ENCODE measurements around the gene POLR2B. TPM values are rescaled to one million over a fixed set of nuclear protein-coding genes. Genes with fewer than 3 reads are reported as not detected.
"Not testable (repeated sequence)": the region's sequence is repeated elsewhere in the genome, so short reads cannot be mapped to it uniquely, and the experiment has no call there.

POLR2B gene
- 99.2 and 102 TPM in 2 replicates for total RNA-seq

- peaks cover 46% of the 10 kb centered on the region for H4K20me1 ChIP-seq (ENCODE audit: insufficient read depth, low read length)
- H3K4me2 ChIP-seq (ENCODE audit: insufficient read depth, low read length): peak within 1 kb of the TSS; percentile 92
- H2AFZ ChIP-seq (ENCODE audit: low read length): peak within 1 kb of the TSS; percentile 94
- H3K9me3 ChIP-seq (ENCODE audit: low read depth, low read length): no peaks in the 10 kb centered on the region
- H3K27ac ChIP-seq (ENCODE audit: low read depth, low read length): peak within 1 kb of the TSS; percentile 94
- TF ChIP-seq CTCF (IDR thresholded peaks at IDR 0.05; ENCODE audit: extremely low read depth, low read depth, low read length): no peak
- H3K4me1 ChIP-seq (ENCODE audit: insufficient read depth, low read length): peaks cover 17% of the 10 kb centered on the region
- peaks cover under 1% of the 10 kb centered on the region for H3K36me3 ChIP-seq (ENCODE audit: insufficient read depth, low read length)
- H3K27me3 ChIP-seq (ENCODE audit: insufficient read depth, low read length): no peaks in the 10 kb centered on the region
- peak within 1 kb of the TSS; percentile 93 for H3K4me3 ChIP-seq (ENCODE audit: insufficient read depth, low read length)
- DNase-seq (ENCODE audit: insufficient read length, low spot score, missing footprints): peak; percentile 92
- H3K79me2 ChIP-seq (ENCODE audit: insufficient read depth, low read length): peaks cover 85% of the 10 kb centered on the region
Measured at GRCh38 chr4:56978750-56979303, at the start of gene POLR2B. Gene POLR2B (plus strand): TSS chr4:56978896. CDS start chr4:56978986, 90 bp downstream.

- H4K20me1 ChIP-seq (ENCODE audit: insufficient read depth, low read length): no peaks in the 10 kb centered on the region
- peaks cover 27% of the 10 kb centered on the region for H3K36me3 ChIP-seq (ENCODE audit: insufficient read depth, low read length)
- no peaks in the 10 kb centered on the region for H3K4me1 ChIP-seq (ENCODE audit: insufficient read depth, low read length)
- H3K9me3 ChIP-seq (ENCODE audit: low read depth, low read length): no peaks in the 10 kb centered on the region
- DNase-seq (ENCODE audit: insufficient read length, low spot score, missing footprints): no peak
- H3K27me3 ChIP-seq (ENCODE audit: insufficient read depth, low read length): no peaks in the 10 kb centered on the region
- no peak overlapping the region for H2AFZ ChIP-seq (ENCODE audit: low read length)
- H3K79me2 ChIP-seq (ENCODE audit: insufficient read depth, low read length): peaks cover 20% of the 10 kb centered on the region
- no peak overlapping the region for H3K4me3 ChIP-seq (ENCODE audit: insufficient read depth, low read length)
- no peak for TF ChIP-seq CTCF (IDR thresholded peaks at IDR 0.05; ENCODE audit: extremely low read depth, low read depth, low read length)
- no peak overlapping the region for H3K4me2 ChIP-seq (ENCODE audit: insufficient read depth, low read length)
- H3K27ac ChIP-seq (ENCODE audit: low read depth, low read length): no peak overlapping the region
Measured at GRCh38 chr4:56930638-56931037, 48.1 kb upstream of the POLR2B start.

GRCh38 chr4:56931924-56932323, 46.8 kb upstream of the POLR2B start:
- H3K27ac ChIP-seq (ENCODE audit: low read depth, low read length): no peak overlapping the region
- DNase-seq (ENCODE audit: insufficient read length, low spot score, missing footprints): no peak
- no peaks in the 10 kb centered on the region for H3K9me3 ChIP-seq (ENCODE audit: low read depth, low read length)
- no peaks in the 10 kb centered on the region for H4K20me1 ChIP-seq (ENCODE audit: insufficient read depth, low read length)
- no peak overlapping the region for H3K4me2 ChIP-seq (ENCODE audit: insufficient read depth, low read length)
- H3K4me3 ChIP-seq (ENCODE audit: insufficient read depth, low read length): no peak overlapping the region
- H3K36me3 ChIP-seq (ENCODE audit: insufficient read depth, low read length): peaks cover 27% of the 10 kb centered on the region
- peaks cover 3% of the 10 kb centered on the region for H3K4me1 ChIP-seq (ENCODE audit: insufficient read depth, low read length)
- no peak overlapping the region for H2AFZ ChIP-seq (ENCODE audit: low read length)
- TF ChIP-seq CTCF (IDR thresholded peaks at IDR 0.05; ENCODE audit: extremely low read depth, low read depth, low read length): no peak
- peaks cover 20% of the 10 kb centered on the region for H3K79me2 ChIP-seq (ENCODE audit: insufficient read depth, low read length)
- H3K27me3 ChIP-seq (ENCODE audit: insufficient read depth, low read length): no peaks in the 10 kb centered on the region

GRCh38 chr4:56937262-56937661, 41.4 kb upstream of the POLR2B start:
- H2AFZ ChIP-seq (ENCODE audit: low read length): no peak overlapping the region
- H3K27me3 ChIP-seq (ENCODE audit: insufficient read depth, low read length): no peaks in the 10 kb centered on the region
- peak overlapping the region; percentile 24 for H3K4me3 ChIP-seq (ENCODE audit: insufficient read depth, low read length)
- H3K9me3 ChIP-seq (ENCODE audit: low read depth, low read length): no peaks in the 10 kb centered on the region
- peaks cover 3% of the 10 kb centered on the region for H3K36me3 ChIP-seq (ENCODE audit: insufficient read depth, low read length)
- H3K27ac ChIP-seq (ENCODE audit: low read depth, low read length): peak overlapping the region; percentile 31
- DNase-seq (ENCODE audit: insufficient read length, low spot score, missing footprints): peak; percentile 89
- peak overlapping the region; percentile 44 for H3K4me2 ChIP-seq (ENCODE audit: insufficient read depth, low read length)
- peaks cover 3% of the 10 kb centered on the region for H3K79me2 ChIP-seq (ENCODE audit: insufficient read depth, low read length)
- no peaks in the 10 kb centered on the region for H4K20me1 ChIP-seq (ENCODE audit: insufficient read depth, low read length)
- no peak for TF ChIP-seq CTCF (IDR thresholded peaks at IDR 0.05; ENCODE audit: extremely low read depth, low read depth, low read length)
- H3K4me1 ChIP-seq (ENCODE audit: insufficient read depth, low read length): peaks cover 12% of the 10 kb centered on the region

- H3K27ac ChIP-seq (ENCODE audit: low read depth, low read length); H3K36me3 ChIP-seq (ENCODE audit: insufficient read depth, low read length); H4K20me1 ChIP-seq (ENCODE audit: insufficient read depth, low read length); H3K27me3 ChIP-seq (ENCODE audit: insufficient read depth, low read length); H3K79me2 ChIP-seq (ENCODE audit: insufficient read depth, low read length); H3K4me3 ChIP-seq (ENCODE audit: insufficient read depth, low read length); H3K4me2 ChIP-seq (ENCODE audit: insufficient read depth, low read length); H2AFZ ChIP-seq (ENCODE audit: low read length); DNase-seq (ENCODE audit: insufficient read length, low spot score, missing footprints); H3K9me3 ChIP-seq (ENCODE audit: low read depth, low read length): not testable (repeated sequence)
- peaks cover 12% of the 10 kb centered on the region for H3K4me1 ChIP-seq (ENCODE audit: insufficient read depth, low read length)
Measured at GRCh38 chr4:56939826-56940225, 38.9 kb upstream of the POLR2B start.
